Endometrium (tissue), 2 donors: ENCODE data around the gene SOS1.
"Not testable (repeated sequence)": the region's sequence is repeated elsewhere in the genome, so short reads cannot be mapped to it uniquely, and the experiment has no call there.

Experiments used
- FAIRE-seq: peaks from 2 replicates; lab custom pipeline; 2012; peaks lifted over from hg19 to GRCh38; lab: Jason Lieb, UNC
- donor health status: control.
- donor health status: control.

SOS1 gene

DNA sequence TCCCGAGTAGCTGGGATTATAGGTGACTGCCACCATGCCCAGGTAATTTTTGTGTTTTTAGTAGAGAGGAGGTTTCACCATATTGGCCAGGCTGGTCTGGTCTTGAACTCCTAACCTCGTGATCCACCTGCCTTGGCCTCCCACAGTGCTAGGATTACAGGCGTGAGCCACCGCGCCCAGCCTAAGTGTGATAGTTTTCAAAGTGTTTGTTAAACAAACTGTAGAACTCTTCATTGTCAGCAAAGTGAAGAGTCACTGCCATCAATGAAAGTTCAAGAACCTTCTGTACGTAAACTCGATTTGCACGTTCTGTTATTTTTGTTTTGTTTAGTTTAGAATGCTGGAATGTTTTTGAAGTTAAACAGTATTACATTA, 18.0 kb upstream of the SOS1 start:
- FAIRE-seq = no peak

DNA sequence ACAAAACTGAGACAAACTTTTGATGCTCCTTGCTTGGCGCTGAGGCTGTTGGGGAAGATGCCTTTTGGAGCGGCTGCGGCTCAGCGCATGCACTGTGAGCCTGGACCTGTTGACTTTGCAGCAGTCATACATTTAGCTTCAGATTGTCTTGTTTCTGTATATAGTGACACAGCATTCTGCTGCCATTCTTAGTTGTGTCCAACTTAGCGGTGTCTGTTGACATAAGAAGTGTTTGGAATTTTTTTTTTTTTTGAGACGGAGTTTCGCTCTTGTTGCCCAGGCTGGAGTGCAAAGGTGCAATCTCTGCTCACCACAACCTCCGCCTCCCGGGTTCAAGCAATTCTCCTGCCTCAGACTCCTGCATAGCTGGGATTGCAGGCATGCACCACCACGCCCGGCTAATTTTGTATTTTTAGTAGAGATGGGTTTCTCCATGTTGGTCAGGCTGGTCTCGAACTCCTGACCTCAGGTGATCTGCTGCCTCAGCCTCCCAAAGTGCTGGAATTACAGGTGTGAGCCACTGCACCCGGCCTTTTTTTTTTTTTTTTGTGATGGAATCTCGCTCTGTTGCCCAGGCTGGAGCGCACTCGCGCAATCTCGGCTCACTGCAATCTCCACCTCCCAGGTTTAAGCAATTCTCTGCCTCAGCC, 17.5 kb upstream of the SOS1 start:
- FAIRE-seq = not testable (repeated sequence)

DNA sequence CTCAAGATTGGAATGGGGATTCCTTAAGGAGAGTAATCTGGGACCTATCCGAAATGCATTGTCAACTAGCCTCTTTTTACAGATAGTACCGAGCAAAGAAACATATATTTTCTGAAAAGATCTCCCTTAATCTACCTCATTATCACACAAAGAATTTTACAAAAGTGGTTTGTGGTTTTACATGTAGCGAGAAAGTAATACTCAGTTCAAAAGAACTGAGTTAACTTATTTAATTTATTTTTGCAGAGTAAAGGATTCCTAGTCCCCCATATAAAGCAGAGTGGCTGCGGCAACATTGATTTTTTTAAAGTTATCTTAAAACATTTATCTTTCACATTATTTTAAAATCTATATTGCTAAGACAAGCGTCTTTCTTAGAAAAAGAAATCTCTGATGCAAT, 15.9 kb upstream of the SOS1 start:
- no peak for FAIRE-seq

DNA sequence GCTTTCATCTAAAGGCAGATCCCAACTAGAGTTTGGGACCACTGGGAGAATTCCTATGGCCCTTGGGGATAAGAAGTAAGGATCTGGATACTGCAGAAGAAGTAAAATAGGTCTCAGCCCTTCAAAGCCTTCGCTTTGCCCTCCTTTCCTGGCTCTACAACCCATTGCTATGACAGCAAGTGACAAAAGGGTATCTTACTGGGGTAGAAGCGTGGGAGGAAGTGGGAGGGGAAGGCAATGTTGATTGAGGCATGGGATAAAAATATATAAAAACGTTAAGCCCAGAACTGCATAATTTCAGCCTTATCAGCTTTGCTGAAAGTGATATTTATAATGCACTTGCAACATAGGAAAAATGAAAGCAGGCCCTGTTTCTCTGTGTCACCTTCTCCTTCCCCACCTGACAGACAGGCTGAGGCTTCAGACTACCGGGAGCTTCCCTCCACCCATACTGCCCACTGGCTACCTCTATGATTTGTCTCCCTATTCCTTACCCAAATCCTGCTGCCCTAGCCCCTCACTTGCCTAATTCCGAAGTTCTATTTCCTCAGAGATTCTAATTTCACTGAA, 14.9 kb upstream of the SOS1 start:
- no peak for FAIRE-seq

DNA sequence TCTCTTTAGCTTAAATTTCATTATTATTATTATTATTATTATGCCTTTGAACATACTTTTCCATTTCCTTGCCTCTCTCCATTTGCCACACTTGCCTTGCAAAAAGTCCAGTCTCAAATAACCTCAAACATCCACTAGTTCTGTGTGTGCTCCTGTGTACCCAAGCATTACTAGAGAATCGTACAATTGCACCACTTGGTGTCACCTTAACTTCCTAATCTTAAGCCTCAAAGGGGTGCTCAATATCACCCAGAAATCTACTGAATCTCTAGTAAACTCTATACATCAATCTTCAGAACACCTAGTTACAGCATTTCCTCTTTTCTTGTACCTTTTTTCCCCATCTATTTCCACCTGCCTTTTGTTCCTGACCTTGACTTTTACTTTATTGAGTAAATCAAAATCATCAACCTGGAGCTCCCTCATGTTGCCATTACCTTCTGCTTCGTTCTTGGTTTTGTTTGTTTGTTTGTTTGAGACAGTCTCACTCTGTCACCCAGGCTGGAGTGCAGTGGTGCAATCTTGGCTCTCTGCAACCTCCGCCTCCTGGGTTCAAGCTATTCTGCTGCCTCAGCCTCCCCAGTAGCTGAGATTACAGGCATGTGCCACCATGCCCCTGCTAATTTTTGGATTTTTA, 12.5 kb upstream of the SOS1 start:
- FAIRE-seq = no peak

DNA sequence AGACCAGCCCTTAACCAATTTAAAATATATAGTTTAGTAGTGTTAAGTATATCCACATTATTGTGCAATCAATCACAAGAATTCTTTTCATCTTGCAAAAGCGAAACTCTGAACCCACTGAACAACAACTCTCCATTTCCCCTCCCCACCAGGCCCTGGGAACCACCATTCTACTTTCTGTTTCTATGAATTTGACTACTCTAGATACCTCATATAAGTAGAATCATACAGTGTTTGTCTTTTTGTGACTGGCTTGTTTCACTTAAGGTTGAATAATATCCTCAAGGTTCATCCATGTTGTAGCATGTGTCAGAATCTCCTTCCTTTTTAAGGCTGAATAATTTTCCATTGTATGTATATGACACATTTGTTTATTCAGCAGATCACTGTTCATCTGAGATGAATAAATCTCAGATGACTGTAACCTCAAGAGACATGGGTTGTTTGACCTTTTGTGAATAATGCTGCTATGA, 8.1 kb upstream of the SOS1 start:
- FAIRE-seq = no peak

DNA sequence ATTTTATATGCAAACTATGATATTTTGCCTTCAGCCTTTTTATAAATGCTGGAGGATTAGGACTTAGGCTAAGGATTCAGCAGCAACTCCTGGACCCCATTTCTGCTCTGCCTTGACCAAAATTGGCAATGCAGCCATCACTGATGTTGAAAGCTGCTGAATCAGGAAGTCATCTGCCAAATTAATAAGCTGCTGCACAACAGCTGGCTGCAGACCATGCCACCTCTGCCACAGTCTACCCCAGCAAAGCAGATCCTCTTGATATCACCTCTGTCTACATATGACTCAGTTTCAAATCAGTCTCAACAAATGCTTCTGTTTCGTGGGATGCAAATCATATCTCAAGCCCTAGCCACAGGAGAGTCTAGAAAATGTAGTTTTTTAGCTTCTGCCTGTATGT, 7.1 kb upstream of the SOS1 start:
- FAIRE-seq = no peak

DNA sequence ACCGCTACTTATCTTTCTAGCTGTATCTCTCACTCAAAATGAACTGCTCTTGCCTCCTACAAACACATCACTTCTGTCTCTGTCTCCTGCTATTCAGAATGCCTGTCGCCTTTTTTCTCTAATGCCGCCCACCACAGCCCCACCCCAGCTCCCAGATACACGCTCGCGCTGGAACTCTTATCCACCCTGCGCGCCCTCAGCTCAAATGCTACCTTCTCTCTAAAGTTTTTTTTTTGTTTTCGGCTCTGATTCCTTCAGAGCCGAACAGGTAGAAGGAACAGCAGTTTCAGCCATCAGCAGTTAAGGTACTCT, 3.9 kb upstream of the SOS1 start:
- no peak for FAIRE-seq

DNA sequence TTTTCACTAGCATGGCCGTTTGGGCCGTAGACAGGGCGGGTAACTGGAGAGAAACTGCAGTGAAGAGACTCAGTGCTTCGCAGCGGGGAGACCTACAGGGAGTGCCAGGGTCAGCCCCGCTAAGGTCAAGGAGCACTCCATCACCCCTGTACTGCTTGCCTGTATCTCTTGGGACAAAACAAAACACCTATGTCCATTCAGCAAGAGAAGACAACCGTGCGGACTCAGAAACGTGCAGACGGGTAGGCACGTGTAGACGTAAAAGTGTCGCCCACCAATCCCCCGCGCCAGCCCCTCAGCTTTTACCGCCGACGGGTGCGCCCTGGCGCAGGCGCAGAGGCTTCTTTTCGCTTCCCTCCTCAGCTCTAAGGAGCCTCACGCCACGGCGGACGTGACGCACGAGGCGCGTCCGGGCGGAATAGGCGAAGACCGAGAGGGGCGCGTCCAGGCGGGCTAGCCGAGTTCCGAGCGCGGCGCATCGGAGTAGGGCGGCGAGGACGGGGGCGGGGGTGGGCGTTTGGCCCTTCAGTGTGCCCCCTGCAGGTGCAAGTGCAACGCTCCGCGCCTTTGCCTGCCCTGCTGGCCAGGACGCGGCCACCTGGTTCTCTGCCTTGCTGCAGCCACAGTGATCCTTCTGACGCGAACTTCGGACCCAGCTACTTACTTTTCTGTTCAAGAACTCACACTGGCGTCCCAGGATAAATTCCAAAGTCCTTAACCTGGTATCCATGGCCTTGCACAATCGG, 3.3 kb upstream of the SOS1 start:
- FAIRE-seq = no peak

DNA sequence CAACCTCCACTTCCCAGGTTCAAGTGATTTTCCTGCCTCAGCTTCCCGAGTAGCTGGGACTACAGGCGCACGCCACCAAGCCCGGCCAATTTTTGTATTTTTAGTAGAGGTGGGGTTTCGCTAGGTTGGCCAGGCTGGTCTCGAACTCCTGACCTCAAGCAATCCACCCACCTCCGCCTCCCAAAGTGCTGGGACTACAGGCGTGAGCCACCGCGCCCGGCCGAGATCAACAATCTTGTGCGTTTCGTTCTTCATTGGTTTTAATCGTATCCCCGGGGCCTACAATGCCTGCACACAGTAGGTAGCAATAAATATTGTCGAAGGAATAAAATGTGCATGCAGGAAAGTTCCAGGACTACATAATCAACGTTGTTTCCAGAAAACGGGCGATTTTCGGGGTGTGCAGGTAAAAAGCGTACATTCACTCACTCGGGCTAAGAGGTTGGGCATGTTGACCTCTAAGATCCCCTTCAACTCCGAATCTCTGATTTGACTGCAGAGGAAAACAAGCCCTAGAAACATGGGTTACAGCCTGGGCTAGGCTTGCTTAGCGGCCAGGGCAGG, 2.7 kb upstream of the SOS1 start:
- no peak for FAIRE-seq

DNA sequence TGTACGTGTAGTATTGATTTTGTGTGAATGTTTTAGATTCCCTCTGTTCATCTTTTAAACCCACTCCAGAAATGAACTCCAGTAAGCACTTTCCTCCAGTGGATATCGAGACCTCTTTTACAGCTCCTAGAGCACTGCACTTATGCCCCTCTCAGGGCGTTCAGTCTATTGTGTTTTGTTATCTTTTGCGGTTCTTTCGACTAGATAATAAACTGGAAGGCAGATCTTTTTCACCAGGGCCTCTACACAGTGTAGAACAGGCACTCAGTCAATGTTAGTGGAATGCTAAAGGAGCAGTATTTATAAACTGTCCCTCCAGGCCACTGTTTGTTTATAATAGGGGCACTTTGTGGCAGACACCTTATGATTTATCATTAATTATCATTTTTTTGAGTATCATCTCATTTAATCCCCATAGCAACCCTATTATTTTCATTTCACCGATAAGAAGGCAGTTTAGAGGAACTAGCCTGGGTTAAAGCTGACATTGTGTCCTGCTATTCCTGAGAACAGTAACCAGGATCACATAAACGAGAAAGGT, 742 bp upstream of the SOS1 start:
- FAIRE-seq = no peak

DNA sequence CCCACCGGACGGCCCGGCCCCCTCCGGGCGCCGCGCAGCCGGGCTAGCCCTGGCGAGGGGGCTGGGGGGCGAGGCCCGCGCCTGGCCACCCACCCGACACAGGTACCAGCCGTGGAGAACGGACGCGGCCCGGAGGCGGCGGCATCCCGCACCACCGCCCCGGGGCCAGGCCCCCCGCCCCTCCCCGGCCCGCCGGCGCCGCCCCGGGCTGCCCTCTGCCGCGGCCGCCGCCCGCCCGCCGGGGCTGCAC, 405 bp downstream of the SOS1 start:
- FAIRE-seq = no peak

DNA sequence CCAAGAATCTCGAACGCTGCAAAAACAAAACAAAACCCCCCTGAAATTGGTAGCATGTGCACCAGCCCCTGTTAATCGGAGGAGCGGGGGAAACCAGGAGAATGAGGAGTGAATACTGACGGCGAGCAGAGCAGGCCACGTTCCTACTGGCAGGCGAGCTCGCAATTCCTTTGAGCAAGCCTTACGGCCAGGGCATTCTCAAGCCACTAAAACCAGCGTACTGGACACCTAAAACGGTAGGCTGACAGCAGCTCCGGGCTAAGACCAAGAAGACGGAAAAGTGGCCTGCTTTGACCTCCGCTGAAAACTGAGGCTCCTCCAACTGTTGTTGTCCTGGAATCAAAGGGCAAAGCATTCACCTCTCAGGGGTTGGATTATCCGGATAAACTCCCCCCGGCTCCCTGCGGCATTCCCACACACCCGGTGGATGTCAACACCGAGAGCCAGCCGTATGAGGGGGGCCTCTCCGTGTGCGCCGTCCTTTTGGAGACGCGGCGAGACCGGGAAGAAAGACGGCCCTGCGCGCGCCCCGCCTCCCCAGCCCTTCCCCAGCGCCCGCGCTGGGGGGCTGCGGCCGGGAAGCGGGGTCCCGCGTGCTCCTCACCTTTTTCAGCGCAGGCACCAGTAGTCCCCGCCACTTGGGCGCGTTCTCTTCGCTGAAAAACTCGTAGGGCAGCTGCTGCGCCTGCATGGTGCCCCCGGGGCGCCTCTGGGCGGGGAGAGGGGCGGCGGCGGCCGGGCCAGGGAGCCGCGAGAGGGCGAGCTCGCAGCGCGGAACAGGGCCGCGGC, 925 bp downstream of the SOS1 start:
- FAIRE-seq = no peak

DNA sequence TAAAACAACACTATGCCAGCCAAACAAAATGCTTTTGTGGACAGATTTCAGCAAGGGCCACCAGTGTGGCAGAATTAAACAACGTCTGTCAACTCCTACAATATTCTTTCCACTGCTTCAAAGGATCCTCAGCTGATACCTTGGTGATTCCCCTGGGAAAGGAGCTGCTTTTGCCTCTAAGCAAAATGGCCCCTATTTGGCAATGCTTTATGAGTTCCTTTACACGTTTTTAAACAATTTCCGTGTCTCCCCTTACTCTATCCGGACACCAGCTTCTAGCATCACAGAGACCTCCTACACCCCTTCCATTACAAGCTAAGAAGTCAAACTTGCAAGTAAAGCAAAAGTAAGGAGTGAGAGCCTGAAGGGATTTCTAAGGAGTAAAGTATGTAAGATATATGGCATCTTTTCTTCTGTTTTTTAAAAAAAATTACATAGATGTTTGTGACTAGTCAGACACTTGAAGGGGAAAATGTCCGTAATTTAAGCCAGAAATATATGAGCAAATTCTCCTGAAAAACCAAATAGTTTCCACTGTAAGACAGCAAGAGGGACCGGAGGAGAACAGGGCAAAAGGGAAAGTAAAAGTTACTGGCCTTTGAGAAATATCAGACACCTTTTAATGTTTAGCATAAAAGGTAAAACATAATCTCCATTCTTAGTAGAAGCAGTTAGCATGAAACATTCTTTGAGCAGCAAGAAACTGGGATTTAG, 1.9 kb downstream of the SOS1 start:
- no peak for FAIRE-seq

DNA sequence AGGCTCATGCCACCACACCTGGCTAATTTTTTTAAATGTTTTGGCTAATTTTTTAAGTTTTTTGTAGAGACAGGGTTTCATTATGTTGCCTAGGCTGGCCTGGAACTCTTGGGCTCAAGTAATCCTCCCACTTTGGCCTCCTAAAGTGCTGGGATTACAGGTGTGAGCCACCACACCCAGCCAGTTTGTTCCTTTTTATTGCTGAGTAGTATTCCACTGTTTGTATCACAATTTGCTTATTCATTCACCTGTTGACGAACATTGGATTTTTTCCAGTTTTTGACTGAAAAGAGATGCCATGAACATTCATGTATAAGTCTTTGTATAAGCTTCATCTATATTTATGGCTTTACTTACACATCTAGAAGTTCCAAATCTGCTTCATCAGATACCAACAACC, 5.3 kb downstream of the SOS1 start:
- no peak for FAIRE-seq

DNA sequence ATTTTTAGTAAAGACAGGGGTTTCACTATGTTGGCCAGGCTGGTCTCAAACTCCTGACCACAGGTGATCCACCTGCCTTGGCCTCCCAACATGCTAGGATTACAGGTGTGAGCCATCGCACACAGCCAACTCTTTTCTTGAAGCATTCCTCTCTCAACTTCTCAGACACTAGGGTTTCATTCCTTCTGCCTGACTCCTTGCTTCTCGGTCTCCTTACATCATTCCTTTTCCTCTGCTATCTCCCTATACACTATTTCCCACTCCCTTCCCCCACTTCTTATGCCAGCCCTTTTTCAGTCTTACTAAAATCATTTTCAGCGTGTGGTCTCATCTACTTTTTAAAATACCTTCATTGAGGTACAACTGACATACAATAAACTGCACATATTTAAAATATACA, 6.1 kb downstream of the SOS1 start:
- no peak for FAIRE-seq

DNA sequence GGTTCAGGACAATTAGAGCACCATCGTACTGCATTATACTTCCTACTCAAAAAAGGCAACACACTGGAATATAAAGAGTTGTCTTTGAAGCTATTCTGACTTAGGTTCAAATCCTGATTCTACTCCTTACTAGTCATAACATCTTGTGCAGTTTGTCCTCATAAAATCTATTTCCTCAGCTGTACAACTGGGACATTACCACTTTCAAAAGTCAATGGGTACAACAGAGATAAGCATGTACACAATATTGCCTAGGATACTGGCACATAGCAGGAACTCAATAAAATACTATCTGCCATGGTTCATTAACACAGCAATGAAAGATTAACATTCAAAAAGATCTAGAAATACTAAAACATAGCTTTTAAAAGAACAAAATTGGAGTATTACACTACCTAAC, 11.3 kb downstream of the SOS1 start:
- FAIRE-seq = no peak

DNA sequence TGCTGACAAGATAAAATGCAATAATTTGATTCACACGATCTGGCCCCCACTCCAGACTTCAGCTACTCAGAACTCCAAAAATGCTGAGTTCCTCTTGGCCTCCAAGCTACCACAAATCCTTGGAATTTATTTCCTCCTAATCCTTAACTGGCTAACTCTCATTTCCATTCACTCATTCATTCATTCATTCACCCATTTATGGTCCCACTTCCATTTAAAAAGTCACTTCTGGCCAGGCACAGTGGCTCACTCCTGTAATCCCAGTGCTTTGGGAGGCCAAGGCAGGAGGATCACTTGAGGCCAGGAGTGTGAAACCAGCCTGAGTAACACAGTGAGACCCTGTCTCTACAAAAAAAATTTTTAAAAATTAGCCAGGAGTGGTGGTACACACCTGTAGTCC, 12.5 kb downstream of the SOS1 start:
- no peak for FAIRE-seq

DNA sequence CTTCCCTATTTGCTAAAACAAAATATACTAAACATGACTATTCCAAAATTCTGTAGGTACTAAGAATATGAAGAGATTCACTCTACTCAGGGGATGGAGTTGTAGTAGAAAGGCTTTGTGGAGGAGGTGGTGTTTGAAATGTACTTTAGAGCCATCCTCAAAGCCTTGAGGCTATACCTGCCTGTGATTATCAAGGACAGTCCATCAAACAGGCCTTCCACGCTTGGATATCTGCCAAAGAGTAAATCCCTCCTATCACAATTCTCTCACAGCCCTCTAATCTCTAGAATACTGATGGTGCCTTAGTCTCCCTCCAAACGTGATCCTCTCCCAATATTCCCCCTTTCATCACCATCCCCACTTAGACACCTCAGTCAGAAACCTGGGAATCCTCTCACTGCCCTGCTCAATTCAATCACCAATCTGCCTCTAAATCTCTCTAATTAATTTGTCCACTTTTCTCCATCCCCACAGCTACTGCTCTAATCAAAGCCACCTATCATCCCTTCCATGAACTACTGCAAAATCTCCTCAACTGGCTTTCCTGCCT, 13.1 kb downstream of the SOS1 start:
- no peak for FAIRE-seq

DNA sequence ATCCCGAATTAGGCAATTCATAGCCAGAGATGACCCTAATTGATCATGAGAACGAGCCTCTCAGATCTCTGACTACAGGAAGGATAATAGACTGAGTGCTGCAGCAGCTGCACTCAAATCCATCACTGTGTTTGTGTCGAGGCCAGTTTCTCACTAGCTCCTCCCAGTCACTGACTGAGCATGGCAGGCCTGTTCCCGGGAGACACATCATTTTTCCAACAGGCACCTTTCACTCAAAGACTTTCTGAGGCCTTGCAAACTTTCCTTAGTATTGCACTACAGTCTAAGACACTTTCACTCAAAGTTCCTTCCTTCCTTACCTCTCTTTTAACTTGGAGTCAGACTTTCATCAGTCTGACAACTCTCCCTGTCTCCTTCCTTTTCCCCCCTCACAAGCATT, 13.7 kb downstream of the SOS1 start:
- no peak for FAIRE-seq
